HG03139 (cell line): ENCODE data around the gene SCYL2.
"Not testable (repeated sequence)": the region's sequence is repeated elsewhere in the genome, so short reads cannot be mapped to it uniquely, and the experiment has no call there.

Experiments
- ATAC-seq: cut with Tn5 transposase; IDR thresholded peaks from one replicate; pipeline ENCODE4 v1.9.1; 2021; ENCODE audit not compliant: unreplicated experiment

The SCYL2 gene

DNA sequence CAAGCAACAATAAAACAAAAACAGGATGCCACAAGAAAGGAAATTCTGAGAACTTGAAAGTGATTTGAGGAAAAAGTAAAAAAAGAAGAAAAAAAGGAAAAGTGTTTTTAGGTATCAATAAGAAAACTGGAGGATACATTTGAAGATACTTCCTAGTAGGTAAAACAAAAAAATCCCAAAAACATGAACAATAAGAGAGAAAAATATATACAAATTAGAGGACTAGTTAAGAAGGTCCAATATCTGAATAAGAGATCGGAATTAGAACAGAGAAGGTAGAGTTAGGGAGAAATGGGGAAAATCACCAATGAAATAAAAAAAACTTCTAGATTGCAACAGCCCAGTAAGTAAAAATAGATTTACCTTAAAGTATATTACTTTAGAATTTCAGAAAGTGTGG lies 8.8 kb upstream of the SCYL2 start:
- ATAC-seq = no peak

- no peak for ATAC-seq
Observed at GRCh38 chr12:100263131-100263530, 3.8 kb upstream of the SCYL2 start.

GRCh38 chr12:100265107-100265506 lies 1.9 kb upstream of the SCYL2 start:
- not testable (repeated sequence) for ATAC-seq

GRCh38 chr12:100265732-100266584 lies 1.0 kb upstream of the SCYL2 start:
- peak; percentile 12 for ATAC-seq

GRCh38 chr12:100266585-100266834 lies 467 bp upstream of the SCYL2 start:
- peak; percentile 79 for ATAC-seq

GRCh38 chr12:100267603-100268281 lies 765 bp downstream of the SCYL2 start:
- ATAC-seq = peak; percentile 10

GRCh38 chr12:100268835-100269564 lies 2.0 kb downstream of the SCYL2 start:
- ATAC-seq = no peak

DNA sequence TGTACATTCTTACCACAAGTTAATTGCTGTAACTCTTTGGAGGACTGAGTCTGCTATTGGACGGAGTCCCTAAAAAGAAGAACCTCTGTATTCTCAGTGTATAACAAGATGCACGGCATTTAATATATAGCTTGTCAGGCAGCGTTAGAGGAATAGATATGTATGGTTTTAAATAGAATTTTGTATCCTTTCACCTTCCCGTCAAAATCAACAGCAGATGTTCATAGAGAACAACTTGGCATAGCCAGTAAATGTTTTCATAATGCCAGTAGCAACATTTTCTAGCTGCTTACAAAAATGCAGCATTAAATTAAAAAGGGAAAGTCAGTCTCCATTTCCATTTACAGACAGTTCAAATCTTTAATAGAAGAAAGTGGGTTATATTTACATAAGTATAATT lies 6.8 kb downstream of the SCYL2 start:
- ATAC-seq = no peak

DNA sequence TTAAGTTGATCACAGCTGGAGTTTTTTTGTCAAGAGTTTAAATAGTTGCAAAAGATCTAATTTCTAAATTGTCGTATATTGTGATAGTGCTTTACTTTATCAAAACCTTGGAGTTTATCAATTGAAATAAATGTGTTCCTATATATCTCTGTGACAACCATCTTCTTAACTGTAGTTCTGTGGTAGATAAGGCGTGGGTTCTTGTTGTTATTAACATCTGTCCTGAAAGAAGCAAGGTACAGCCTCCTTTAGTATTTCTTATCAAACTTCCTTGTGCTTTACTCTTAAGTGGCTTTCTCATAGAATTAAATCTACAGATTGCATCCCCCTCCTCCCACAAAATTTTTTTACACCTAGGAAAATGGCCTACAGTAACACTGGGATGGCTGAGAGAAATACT lies 7.3 kb downstream of the SCYL2 start:
- no peak for ATAC-seq

DNA sequence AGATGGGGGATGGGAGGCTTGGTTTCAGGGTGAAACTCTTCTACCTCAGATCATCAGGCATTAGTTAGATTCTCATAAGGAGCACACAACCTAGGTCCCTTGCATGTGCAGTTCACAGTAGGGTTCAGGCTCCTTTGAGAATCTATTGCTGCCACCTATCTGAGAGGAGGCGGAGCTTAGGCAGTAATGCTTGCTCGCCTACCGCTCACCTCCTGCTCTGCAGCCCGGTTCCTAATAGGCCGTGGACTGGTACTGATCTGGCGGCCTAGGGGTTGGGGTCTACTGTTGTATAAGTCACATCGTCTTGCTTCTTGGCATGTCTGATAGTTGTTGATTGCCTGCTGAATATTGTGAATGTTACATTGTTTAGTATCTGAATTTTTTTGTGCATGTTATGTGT lies 12.2 kb downstream of the SCYL2 start:
- ATAC-seq = no peak

DNA sequence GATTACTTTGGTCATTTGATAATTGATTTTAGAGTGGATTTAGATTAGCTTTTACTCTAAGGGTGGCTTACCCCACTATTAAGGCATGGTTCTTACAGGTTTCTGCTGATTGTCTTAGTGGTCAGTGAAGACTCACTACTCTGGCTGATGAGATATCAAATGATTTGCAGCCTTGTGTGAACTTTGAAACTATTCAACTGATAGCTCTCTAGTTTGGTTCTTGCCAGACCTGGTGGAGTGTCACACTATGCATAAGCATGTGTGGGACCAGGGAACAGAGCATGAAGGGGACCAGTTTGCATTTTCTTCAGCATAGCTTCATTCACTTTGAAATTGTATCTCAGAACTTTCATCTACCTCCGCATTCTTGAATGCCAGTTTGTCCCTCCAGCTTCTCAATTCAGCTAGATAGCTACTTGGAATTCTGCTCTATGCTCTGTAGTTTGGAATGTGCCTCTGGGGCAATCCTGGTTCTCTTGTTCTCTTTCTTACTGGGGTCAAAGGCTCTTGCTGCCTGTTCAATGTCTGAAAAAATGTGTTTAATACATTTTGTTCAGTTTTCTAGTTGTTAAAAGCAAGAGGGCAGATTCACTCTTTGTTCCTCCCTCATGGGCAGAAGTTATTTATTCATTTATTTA lies 12.7 kb downstream of the SCYL2 start:
- no peak for ATAC-seq

GRCh38 chr12:100284556-100284955 lies 17.6 kb downstream of the SCYL2 start:
- not testable (repeated sequence) for ATAC-seq

DNA sequence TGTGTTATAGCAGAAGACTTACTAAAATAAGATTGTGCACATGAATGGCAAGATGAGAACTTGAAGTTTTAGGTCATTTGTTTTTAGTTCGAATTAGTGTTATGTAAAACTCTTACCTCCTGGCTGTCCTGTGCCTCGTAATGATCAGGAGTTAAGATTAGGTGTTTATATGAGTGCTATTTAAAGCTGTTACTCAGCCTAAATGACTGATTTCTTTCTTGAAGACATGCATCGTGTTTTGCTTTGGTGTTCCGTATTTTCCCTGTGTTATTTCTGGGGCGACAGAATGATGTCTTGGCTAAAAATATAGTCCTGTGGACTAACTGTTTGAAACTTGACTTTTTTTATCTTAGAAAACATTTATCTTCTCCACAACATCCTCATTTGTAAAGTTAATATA lies 22.1 kb downstream of the SCYL2 start:
- no peak for ATAC-seq

- no peak for ATAC-seq
Observed at GRCh38 chr12:100290016-100290415, 23.0 kb downstream of the SCYL2 start.

DNA sequence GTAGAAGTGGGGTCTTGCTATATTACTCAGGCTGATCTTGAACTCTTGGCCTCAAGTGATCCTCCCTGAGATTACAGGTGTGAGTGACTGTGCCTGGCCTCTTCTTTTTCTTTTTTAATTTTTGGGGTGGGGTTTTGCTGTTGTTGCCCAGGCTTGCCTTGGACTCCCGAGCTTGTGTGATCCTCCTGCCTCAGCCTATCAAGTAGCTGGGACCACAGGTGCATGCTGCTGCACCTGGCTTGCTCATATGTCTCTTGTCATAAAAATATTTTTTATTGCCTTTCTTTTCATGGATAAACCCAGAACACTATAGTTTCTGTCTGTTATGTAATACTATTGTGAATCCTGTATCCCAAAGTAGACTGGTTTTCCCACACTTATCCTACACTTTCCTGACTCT lies 26.0 kb downstream of the SCYL2 start:
- ATAC-seq = no peak

GRCh38 chr12:100294366-100294765 lies 27.4 kb downstream of the SCYL2 start:
- ATAC-seq = not testable (repeated sequence)

GRCh38 chr12:100295764-100296555 lies 29.0 kb downstream of the SCYL2 start:
- ATAC-seq = no peak

- no peak for ATAC-seq
Observed at GRCh38 chr12:100302081-100302480, 35.1 kb downstream of the SCYL2 start.

GRCh38 chr12:100303831-100304230 lies 36.9 kb downstream of the SCYL2 start:
- ATAC-seq = no peak

DNA sequence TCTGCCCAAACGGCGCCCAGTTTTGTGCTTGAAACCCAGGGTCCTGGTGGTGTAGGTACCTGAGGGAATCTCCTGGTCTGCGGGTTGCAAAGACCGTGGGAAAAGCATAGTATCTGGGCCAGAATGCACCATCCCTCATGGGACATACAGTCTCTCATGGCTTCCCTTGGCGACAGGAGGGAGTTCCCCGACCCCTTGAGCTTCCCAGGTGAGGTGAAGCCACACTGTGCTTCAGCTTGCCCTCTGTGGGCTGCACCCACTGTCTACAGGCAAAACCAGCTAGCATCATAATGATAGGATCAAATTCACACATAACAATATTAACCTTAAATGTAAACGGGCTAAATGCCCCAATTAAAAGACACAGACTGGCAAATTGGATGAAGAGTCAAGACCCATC lies 37.4 kb downstream of the SCYL2 start:
- ATAC-seq = not testable (repeated sequence)

DNA sequence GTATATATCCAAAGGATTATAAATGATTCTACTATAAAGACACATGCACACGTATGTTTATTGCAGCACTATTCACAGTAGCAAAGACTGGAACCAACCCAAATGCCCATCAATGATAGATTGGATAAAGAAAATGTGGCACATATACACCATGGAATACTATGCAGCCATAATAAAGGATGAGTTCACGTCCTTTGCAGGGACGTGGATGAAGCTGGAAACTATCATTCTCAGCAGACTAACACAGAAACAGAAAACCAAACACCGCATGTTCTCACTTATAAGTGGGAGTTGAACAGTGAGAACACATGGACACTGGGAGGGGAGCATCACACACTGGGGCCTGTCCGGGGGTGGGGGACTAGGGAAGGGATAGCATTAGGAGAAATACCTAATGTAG lies 41.2 kb downstream of the SCYL2 start:
- not testable (repeated sequence) for ATAC-seq
